ENCODE results near the gene SUFU. TPM values are rescaled to one million over a fixed set of nuclear protein-coding genes. Genes with fewer than 3 reads are reported as not detected.

SUFU gene
- total RNA-seq, 1 donor from 2014 or later: 17.3 TPM

GRCh38 chr10:102610441-102610887 lies 106.7 kb downstream of the SUFU start:
- Histone ChIP-seq H3K27me3 (no peaks in the 10 kb centered on the region), H3K9me3 (no peaks in the 10 kb centered on the region), H3K27ac (peak overlapping the region in 1 of 2 donors; percentile 72), H3K4me1 (peaks cover 0 to 9% of the 10 kb centered on the region in 2 donors), H3K36me3 (peaks cover 0 to 5% of the 10 kb centered on the region in 2 donors), H3K4me3 (no peak overlapping the region)
- TF ChIP-seq, protein P1, sequence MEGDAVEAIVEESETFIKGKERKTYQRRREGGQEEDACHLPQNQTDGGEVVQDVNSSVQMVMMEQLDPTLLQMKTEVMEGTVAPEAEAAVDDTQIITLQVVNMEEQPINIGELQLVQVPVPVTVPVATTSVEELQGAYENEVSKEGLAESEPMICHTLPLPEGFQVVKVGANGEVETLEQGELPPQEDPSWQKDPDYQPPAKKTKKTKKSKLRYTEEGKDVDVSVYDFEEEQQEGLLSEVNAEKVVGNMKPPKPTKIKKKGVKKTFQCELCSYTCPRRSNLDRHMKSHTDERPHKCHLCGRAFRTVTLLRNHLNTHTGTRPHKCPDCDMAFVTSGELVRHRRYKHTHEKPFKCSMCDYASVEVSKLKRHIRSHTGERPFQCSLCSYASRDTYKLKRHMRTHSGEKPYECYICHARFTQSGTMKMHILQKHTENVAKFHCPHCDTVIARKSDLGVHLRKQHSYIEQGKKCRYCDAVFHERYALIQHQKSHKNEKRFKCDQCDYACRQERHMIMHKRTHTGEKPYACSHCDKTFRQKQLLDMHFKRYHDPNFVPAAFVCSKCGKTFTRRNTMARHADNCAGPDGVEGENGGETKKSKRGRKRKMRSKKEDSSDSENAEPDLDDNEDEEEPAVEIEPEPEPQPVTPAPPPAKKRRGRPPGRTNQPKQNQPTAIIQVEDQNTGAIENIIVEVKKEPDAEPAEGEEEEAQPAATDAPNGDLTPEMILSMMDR (IDR thresholded peaks at IDR 0.05): no peak
- DNase-seq (ENCODE audit: low spot score in 2 of 2): no peak
- intact Hi-C loops (cut with DNase I): no loop called here

DNA sequence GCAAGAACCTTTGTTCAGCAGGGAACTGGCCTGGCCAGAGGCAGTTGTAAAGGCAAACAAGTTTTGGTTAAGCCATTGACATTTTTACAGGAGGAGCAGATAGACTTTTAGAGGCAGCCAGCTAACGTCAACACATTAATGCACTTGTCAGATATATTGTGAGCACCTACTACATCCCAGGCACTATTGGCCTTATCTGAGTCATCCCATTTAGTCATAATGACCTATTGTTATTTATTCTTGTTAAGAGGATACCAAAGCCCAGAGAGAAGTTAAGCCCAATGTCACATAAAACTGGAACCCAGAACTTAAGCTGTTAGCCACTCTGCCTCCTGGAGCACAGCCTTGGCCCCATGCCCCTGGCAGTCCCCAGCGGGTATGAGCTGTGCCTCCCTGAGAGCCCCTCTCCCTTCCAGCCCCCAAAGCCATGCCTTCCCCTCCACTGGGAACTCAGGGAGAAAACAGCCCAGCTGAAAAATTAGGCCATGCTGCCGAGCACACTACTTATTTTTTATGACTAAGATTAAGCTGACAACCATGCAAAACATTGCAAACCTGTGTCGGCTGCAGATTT lies 107.8 kb downstream of the SUFU start:
- DNase-seq (ENCODE audit: low spot score in 2 of 2): no peak
- TF ChIP-seq, protein P1 (IDR thresholded peaks at IDR 0.05): no peak
- Histone ChIP-seq H3K4me3 (no peak overlapping the region), H3K27me3 (no peaks in the 10 kb centered on the region), H3K36me3 (peaks cover 4 to 16% of the 10 kb centered on the region in 2 donors), H3K9me3 (no peaks in the 10 kb centered on the region), H3K4me1 (peaks cover 0 to 9% of the 10 kb centered on the region in 2 donors), H3K27ac (peak overlapping the region; percentile 66 to 72)
- intact Hi-C loops (cut with DNase I): no loop called here

- peaks cover 7 to 28% of the 10 kb centered on the region in 2 donors for H3K36me3 ChIP-seq
- no peaks in the 10 kb centered on the region for H3K9me3 ChIP-seq
- intact Hi-C loops (cut with DNase I): no loop called here
- no peak for DNase-seq (ENCODE audit: low spot score in 2 of 2)
- peaks cover 0 to 9% of the 10 kb centered on the region in 2 donors for H3K4me1 ChIP-seq
- peak overlapping the region; percentile 71 to 72 for H3K27ac ChIP-seq
- TF ChIP-seq, protein P1 (IDR thresholded peaks at IDR 0.05): no peak
- no peaks in the 10 kb centered on the region for H3K27me3 ChIP-seq
- H3K4me3 ChIP-seq: no peak overlapping the region
Observed at GRCh38 chr10:102612964-102613275, 109.1 kb downstream of the SUFU start.

GRCh38 chr10:102613286-102613685 lies 109.5 kb downstream of the SUFU start:
- H3K36me3 ChIP-seq: peaks cover 7 to 28% of the 10 kb centered on the region in 2 donors
- no peaks in the 10 kb centered on the region for H3K9me3 ChIP-seq
- no peaks in the 10 kb centered on the region for H3K27me3 ChIP-seq
- intact Hi-C loops (cut with DNase I): no loop called here
- H3K4me1 ChIP-seq: peaks cover 0 to 9% of the 10 kb centered on the region in 2 donors
- no peak for DNase-seq (ENCODE audit: low spot score in 2 of 2)
- H3K4me3 ChIP-seq: no peak overlapping the region
- TF ChIP-seq, protein P1 (IDR thresholded peaks at IDR 0.05): no peak
- peak overlapping the region; percentile 71 to 72 for H3K27ac ChIP-seq

- intact Hi-C loops (cut with DNase I): no loop called here
- Histone ChIP-seq H3K9me3 (no peaks in the 10 kb centered on the region), H3K27ac (peak overlapping the region in 1 of 2 donors; percentile 71), H3K4me1 (peaks cover 0 to 9% of the 10 kb centered on the region in 2 donors), H3K36me3 (peaks cover 7 to 28% of the 10 kb centered on the region in 2 donors), H3K27me3 (no peaks in the 10 kb centered on the region), H3K4me3 (no peak overlapping the region)
- TF ChIP-seq, protein P1 (IDR thresholded peaks at IDR 0.05): no peak
- DNase-seq (ENCODE audit: low spot score in 2 of 2): no peak
Observed at GRCh38 chr10:102613785-102614184, 110.0 kb downstream of the SUFU start.

All from ascending aorta (tissue), 2 donors.